Stimulated activated CD4-positive, alpha-beta T cell treated with anti-CD3 and anti-CD28 coated beads, Interleukin-4, amount 100 ng/mL, for 48 hours (primary cell): ENCODE measurements around the gene CYB5A.

ENCODE experiments used
- DNase-seq, 2 donors: peaks; one replicate each; pipeline ENCODE4 v3.0.0-alpha.2; 2020; ENCODE audit warnings: low read depth in 2 of 2

The CYB5A gene

DNA sequence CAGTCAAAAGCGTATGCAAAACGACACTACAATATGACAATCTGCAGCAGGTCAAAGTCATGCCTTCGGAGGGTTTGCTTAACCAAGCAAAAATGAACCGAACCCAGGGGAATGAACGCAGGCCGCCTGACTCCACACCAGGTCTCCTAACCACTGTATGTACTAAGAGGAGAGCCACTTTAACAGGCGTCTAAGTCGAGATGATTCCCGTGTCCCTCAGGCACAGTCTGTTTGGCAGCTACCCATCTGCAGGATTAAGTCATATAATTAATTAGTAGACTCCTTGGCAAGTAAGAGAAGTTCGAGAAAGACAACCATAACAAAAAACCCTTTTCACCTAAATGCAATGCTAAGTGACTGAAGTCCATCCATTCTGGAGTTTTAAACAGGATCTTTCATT is 15.2 kb downstream of the CYB5A start:
- no peak for DNase-seq

DNA sequence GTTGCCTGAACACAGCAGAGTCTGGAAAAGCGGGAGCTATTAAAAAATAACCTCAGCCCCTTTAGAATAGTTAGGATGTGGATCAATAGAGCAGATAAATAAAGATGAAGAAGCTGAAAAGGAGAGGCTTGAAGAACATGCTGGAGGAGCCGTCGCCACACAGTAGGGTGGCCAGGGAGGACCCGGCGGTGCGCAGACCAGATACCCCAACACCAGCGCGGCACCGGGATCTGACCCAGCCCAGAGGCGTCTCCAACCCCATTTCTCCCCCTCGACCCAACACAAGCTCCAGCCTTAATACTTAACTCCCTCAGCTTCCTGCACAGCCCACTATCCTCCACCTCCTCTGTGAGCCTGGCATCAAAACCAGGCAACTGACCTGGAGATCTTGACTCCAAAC is 16.0 kb downstream of the CYB5A start:
- no peak for DNase-seq

DNA sequence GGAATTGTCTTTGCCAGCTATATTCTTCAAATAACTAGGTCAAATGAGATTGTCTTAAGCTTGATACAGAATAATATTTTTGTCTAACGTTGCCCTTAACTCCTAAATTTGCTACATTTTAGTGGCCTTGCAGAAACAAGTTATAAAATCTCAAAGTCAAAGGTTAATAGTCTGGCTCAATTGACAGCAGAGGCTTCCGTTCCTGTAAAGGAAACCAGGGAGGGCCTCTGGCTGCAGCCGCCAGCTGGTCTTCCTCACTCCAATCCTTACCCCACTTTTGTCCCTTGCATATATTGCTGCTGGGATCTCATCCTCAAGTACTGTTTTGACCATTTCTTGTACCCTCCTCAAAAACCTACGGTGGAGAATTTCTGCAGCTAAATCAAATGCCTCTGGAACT is 17.1 kb downstream of the CYB5A start:
- no peak for DNase-seq

DNA sequence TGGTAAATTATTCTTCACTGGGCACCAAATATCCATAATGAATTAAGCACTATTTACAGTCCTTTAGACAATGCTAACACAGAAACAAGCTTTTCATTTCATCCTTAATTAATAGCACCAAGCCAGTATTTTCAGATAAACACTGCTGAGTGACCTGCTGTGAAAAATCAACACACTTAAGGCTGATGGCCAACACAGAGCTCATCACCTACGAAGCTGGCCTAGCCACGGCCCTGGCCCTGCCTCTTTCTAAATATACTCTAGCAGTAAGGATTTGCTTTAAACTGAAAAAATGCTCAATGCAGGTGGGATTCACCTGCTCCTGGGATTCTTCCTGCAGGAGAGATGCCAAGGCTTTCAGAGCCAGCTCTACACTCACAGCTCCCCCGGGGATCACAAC is 18.4 kb downstream of the CYB5A start:
- no peak for DNase-seq

DNA sequence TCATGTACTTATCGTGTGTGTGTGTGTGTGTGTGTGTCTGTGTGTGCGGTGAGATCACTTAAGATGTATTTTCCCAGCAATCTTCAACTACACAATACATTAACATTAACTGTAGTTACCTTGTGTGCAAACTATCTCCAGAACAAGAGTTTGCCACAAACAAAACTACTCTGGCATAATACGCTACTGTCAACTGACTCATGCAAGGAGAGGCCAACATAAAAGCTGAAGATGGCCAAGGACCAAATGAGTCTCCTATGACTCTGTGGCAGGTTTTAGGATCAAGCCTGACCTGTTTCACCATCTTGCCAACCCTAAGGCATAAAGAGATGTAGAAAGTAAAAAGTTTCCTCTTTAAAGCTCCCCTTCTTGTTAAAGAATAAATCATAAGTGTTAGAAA is 20.1 kb downstream of the CYB5A start:
- DNase-seq = no peak

DNA sequence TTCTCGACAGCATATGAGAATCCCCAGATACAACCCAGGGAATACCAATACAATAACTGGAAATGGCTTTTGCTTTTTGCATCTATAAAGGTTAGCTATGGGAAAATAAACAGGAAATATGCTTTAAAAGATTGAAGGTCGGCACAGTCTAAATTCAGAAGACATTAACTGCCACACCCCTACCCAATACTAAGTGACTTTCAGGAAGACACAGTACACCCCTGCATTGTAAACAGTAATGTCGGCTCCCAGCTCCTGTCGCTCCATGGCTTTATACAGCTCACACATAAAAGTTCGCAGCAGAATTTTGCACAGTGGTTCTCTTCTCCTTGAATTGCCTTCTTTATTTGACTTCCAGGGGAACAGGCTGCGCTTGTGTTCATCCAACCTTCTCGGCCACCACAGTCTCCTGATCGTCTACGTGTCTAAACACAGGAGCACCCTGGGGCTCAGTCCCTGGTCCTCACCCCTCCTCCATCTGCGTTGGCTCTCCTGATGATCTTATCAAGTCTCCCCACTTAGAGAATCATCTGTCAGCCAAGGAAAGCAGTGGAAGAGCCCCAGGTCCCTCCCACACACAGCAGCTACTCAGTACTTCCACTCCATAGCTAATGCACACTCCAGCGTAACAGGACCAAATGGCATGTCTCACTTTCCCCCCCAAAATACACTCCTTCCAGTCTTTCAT is 22.7 kb downstream of the CYB5A start:
- no peak for DNase-seq

DNA sequence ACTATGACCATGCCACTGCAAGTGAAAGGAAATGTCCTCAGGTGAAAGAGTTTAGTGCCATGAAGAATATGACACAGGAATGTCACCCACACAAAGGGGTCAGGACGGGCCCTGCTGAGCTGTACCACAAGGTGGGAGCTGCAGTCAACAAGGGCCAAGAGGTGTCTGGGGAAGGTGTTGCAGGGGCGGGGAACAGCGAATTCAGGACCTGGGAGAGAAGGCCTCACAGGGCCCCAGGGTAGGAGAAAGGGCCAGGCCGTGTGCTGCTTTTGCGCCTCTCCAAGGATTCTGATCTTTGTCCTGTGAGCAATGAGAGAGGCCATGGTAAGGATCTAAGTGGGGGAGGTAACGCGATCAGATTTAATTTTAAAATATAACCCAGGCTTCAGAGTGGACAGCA is 23.6 kb downstream of the CYB5A start:
- no peak for DNase-seq

DNA sequence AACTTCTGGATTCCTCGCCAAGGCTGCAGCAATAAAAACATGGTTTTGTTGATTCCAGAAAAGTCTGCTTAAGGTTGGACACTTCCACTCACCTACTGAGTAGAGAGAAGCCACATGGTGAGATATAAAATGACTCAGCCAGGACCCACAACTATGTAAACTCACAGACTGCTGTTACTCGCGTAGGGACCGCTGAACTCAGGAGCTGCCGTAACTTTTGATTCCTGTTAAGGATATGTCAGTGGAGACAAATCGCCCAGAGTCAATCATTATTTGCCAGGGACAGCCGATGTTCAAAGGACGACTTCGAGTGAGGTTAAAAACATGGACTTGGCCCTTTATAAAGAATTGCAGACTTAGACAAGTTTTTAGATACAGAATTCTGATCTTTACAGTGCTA is 25.6 kb downstream of the CYB5A start:
- DNase-seq = no peak

DNA sequence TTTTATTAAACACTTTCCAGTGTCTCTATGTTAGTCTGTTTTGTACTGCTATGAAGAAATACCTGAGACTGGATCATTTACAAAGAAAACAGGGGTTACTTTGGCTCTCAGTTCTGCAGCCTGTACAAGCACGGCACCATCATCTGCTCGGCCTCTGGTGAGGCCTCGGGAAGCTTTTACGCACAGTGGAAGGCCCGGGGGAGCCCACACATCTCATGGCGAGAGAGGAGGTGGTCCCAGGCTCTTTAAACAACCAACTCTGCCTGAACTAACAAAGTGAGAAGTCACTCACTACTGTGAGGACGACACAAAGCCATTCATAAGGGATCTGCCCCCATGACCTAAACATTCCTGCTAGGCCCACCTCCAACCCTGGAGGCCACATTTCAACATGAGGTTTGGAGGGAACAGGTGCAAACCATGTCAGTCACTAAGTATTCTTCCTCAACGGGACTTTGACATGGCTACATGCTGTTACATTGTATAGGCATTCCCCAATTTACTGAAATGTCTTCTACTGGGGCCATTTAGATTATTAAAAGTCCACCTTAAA is 26.1 kb downstream of the CYB5A start:
- no peak for DNase-seq

DNA sequence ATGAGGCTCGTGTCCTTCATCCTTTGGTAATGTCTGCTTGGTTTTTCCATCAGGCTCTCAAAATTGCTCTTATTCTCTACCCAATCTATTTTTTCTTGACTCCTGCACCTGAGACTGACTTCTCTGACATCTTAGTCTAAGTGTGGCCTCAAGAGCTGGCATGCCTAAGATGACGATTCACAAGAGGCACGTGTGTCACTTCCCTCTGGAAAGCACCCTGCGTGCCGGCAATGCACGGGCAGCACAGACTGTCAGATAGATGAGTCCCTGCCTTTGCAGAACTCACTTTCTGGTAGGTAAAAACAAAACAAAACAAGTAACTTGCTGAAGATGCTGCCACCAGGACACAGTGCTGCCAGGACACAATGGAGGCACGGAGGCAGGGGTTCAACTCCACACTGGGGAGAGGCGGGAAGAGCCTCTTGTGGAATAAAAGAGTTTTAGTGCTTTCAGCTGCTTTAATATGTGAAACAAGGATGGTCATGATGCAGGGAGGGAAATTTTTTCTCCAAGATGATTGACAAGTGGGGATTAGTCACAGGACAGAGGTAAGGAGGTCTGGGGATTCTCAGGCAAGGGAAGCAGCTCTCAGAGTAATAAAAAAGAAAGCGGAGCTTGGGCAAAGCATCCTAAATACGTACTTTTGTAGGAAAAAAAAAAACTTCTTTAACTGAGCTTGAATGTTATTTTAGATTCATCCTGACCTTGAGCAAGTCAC is 27.3 kb downstream of the CYB5A start:
- no peak for DNase-seq

DNA sequence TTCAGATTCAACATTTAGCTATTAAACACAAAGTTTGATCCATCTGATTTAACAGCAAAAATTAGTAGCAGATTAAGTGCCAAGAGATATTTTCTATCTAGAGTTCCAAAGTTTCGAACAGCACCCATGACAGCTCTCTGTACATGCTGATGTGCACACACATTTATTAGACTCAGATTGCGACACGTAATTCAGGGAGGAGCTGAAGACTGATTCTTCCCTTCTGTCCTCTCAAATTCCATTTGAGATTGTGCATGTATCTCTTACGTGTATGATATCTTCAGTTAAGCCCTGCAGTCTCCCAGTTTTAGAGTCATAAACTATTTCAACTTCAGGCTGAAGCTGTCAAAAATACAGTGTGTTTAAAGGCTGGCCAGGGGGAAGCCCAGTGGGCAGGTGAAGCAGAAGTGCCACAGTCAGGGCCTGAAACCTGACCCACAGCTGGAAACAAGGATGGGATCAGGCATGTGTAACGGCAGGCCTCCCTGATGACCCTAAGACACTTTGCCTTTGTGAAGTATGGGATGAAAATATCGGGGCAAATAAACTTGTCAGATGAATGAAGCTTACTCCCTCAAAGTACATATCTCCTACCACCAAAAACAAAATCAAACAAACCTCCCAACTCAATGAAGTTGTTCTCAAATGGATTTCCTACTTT is 30.6 kb downstream of the CYB5A start:
- DNase-seq = no peak

DNA sequence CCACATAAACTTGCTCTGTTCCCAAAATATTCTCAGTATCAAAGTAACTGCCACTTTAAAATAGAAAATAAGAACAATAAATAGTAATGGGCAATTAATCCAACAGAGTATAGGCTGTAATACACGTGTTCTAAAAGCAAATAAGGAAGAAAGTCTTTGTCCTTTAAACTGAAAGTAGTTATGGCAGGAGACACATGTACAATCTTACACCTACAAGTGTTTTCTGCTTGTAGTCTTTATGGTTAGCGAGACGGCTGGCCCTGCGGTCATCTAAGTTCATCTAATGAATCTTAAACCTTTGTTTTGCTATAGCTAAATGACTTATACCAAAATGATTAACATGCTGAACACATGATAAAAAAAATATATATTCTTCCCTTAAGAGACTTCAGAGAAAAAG is 32.4 kb downstream of the CYB5A start:
- no peak for DNase-seq

DNA sequence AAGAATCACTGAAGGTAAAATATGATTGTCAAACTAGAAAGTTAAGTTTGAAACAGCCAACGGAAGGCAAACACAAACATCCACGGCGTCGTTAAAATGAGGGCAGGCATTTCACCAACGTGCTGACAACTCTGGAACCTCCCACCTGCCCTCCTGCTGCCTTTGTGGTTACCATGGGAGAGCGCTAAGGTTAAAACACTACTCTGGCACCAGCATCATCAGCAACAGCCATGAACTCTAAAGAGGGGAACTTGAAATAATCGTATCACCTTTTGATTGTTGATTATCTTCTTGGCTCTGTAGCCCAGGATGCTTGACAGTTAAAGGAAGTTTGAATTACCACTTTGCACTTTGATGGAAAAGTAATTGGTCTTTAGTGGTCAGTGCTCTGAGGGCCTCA is 34.7 kb downstream of the CYB5A start:
- DNase-seq = no peak

DNA sequence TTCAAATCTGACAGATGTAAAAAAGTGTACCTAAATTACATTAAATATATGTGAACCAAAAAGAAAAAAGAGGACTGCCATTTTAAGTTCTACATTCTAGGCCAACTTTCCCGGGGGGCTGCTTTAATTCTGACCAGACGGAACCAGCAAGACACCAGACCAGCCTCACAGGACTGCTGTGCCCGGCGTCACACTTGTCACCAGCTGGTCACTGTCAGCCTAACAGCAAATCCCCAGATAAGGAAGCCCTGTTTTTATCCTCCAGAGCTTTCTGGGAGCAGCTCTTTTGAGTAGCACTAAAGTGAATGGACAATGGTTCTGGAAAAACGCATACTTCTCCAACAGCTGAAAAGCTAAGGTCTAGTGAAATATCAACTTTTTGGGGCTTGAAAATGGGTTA is 35.6 kb downstream of the CYB5A start:
- DNase-seq = no peak

DNA sequence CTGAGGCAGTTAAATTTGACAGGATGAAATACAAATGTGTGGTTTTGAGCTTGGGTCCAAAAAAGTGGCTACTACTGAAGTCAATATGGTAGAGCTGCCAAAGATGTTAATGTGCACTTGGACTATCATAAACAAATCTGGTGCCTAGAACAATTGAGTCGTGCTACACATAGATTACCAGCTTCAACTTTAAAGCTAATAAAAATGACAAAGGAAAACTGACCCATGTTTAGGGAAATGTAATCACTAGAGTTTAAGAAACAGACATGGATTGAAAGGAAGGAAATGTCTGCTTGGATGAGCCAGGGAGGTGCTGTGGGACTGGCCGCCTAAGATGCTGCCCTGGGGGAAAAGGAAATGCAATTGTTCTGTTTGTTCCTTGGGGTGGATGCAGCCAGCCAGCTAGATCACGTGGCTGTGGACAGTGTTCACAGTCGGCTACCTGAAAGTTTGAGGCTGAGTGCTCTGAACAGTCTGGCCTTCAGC is 36.6 kb downstream of the CYB5A start:
- no peak for DNase-seq

DNA sequence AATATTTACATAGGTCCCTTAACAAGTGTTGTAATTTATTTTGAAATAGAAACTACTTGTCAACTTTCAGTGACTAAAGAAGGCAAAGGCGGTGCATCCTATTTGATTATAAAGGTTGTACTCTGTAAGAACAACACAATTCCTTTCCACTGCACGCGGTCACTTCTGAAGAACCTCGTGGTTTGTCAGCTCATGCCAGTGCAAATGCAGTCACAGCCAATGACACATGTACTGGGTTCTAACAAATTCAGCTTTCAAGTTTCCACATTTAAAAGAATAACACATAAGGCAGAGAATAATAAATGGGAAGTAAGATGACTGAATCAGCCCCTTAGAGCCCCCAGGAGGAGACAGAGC is 39.7 kb downstream of the CYB5A start:
- DNase-seq = peak; percentile 30 to 35

DNA sequence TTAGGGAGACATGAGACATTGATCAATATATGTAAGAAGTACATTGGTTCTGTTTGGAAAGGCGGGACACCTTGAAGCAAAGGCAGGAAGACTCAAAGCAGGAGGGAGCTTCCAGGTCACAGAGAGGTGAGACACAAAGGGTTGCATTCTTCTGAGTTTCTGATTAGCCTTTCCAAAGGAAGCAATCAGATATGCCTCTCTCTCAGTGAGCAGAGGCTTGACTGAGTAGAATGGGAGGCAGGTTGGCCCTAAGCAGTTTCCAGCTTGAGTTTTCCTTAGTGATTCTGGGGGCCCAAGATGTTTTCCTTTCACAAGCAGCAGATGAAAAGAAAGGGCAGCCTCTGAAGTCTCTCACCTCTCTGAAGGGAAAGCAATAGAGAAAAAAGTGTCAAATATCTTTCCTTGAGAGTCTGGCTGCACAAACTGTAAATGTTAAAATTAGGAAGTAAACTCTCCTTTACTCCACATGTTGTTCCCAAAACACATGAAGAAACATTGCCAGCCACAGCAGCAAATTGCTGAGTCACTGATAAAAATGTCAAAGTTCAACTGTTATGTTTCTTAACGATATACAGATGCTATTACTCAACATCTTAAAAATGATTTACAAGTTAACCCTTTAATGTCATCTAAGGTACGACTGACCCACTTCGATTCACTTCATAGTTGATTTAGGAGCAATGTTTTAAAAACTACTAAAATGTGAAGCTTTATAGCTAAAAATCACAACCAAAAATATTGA is 40.3 kb downstream of the CYB5A start:
- no peak for DNase-seq

DNA sequence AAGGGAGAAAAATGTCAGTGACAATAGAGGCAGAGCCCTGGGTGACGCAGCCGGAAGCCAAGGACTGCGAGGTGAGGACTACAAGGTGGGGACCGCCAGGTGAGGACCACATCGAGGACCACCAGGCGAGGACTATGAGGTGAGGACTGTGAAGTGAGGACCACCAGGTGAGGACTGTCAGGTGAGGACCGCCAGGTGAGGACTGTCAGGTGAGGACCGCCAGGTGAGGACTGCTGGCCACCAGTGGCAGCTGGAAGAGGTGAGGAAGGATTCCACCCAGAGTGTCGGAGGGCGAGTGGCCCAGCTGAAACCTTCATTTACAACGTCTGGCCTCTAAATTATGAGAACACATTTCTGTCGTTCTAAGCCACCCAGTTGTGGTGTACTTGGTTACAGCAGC is 41.6 kb downstream of the CYB5A start:
- DNase-seq = no peak

DNA sequence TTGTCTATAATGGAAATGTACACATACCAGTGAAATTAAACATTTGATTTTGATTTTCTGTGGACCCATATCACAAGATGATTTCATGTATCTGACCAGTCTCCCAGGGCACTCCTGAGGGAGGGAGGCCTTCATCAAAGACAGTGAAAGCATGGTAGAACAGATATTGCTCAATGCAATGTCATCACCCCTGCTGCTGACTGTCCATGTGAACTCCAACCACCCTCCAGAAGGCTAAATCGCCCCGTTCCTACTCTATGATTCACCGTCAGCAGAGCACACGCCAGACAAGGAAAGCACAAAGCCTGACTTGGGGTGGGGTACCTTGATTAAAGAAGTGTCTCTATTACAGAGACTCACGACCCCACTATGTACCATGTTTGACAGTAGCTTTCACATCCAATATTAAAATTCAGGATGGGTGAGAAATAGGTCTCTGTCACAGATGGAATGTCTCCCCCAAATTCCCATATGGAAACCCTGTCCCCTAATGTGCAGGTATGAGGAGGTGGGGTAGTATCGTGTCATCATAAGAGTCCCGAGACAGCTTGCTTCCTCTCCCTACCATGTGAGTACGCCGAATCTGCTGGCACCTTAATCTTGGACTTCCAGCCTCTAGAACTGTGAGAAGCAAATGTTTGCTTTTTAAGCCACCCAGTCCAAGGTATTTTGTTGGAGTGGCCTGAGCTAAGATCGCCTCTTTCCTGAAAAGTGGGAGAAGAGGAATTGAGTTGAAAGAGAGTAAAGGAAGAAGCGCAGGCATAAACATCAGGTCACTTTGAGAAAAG is 42.4 kb downstream of the CYB5A start:
- DNase-seq = no peak

DNA sequence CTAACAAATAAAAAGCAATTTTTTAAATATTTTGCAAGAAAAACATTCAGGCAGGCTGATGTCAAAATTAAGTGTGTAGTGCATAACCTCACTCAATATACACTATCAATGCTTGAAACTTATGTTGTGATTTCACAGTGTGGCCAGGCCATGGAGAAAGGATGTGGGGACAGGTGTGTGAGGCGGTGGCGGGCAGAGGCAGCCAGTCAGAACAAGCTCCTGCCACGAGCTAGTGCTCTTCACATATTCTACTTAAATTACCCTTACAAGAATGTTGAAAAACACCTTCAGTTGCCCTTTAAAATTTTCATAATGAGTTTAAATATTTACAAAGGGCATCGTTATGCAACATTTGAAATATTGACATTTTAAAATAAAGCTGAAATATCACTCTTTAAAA is 43.2 kb downstream of the CYB5A start:
- no peak for DNase-seq

DNA sequence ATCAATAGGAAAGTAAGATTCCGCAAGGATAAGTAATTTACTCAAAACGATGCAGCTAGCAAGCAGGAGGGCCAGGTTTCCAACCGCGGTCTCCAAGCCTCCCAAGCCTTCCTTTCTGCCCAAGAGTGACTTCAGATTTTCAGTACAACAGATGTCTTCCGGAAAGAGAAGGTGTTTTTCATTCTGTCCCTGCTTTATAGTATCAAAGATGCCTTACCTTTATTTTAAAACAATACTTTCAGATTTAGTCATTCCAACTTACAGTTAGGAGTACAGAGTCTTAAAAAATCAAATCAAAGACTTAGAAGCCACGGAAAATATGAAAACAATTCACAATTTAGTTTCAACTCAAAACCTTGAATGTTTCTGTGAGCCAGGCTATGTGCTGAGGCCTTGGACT is 43.6 kb downstream of the CYB5A start:
- DNase-seq = no peak
